Keratinocyte (primary cell): ENCODE data around the gene CTDSP2. TPM values are rescaled to one million over a fixed set of nuclear protein-coding genes. Genes with fewer than 3 reads are reported as not detected.
"Not testable (repeated sequence)": the region's sequence is repeated elsewhere in the genome, so short reads cannot be mapped to it uniquely, and the experiment has no call there.

Experiments used
- DNase-seq: peaks from one replicate; pipeline ENCODE4 v3.0.0-alpha.2; 2011; ENCODE audit warnings: low read depth, missing footprints, low spot score
- FAIRE-seq: peaks from 2 replicates; lab custom pipeline; 2011; peaks lifted over from hg19 to GRCh38; lab: Jason Lieb, UNC
- H2AFZ ChIP-seq: 2 replicates; pipeline ENCODE4 v1.6.0; 2012; ENCODE audit warnings: low read length, control low read depth, inconsistent platforms; ENCODE audit not compliant: control insufficient read depth
- H3K27ac ChIP-seq: 2 replicates; pipeline ENCODE4 v1.5.1; 2011; ENCODE audit warnings: low read length; ENCODE audit not compliant: control insufficient read depth, insufficient read depth
- H3K27me3 ChIP-seq: 3 replicates; pipeline ENCODE4 v1.6.0; 2011; ENCODE audit warnings: low read length; ENCODE audit not compliant: control insufficient read depth, insufficient read depth; ENCODE audit errors: extremely low read depth
- H3K36me3 ChIP-seq, 2 experiments: 2 replicates in 1 of 2; 3 replicates in 1 of 2; pipeline ENCODE4 v1.5.1; 2011; ENCODE audit warnings: low read length in 2 of 2, mild to moderate bottlenecking in 1 of 2; ENCODE audit not compliant: control insufficient read depth in 2 of 2, insufficient read depth in 2 of 2; ENCODE audit errors: extremely low read depth in 1 of 2
- H3K4me1 ChIP-seq: 3 replicates; pipeline ENCODE4 v1.5.1; 2011; ENCODE audit warnings: low read length; ENCODE audit not compliant: control insufficient read depth, insufficient read depth; ENCODE audit errors: extremely low read depth
- H3K4me2 ChIP-seq: 3 replicates; pipeline ENCODE4 v1.6.0; 2011; ENCODE audit warnings: low read depth, low read length; ENCODE audit not compliant: control insufficient read depth, insufficient read depth; ENCODE audit errors: extremely low read depth
- H3K4me3 ChIP-seq, 3 experiments: fragments of 200-600 bp in 1 of 3; sonication (generic) in 1 of 3; 2 replicates in 2 of 3; 3 replicates in 1 of 3; pipeline ENCODE4 v1.5.1; 2011 to 2016; ENCODE audit warnings: low read length in 3 of 3, mild to moderate bottlenecking in 3 of 3, control low read depth in 2 of 3, inconsistent platforms in 1 of 3, low read depth in 1 of 3, mixed read lengths in 1 of 3, mixed run types in 1 of 3, moderate library complexity in 1 of 3; ENCODE audit not compliant: control insufficient read depth in 2 of 3, insufficient read depth in 2 of 3; ENCODE audit errors: extremely low read depth in 1 of 3
- H3K79me2 ChIP-seq: 2 replicates; pipeline ENCODE4 v1.6.0; 2012; ENCODE audit warnings: low read length; ENCODE audit not compliant: control insufficient read depth, insufficient read depth
- H3K9ac ChIP-seq: 3 replicates; pipeline ENCODE4 v1.6.0; 2011; ENCODE audit warnings: low read length; ENCODE audit not compliant: control insufficient read depth, insufficient read depth; ENCODE audit errors: extremely low read depth
- H3K9me1 ChIP-seq: 3 replicates; pipeline ENCODE4 v1.6.0; 2011; ENCODE audit warnings: low read length; ENCODE audit not compliant: control insufficient read depth, insufficient read depth; ENCODE audit errors: extremely low read depth
- H3K9me3 ChIP-seq: 2 replicates; pipeline ENCODE4 v1.5.1; 2012; ENCODE audit warnings: low read depth, low read length; ENCODE audit not compliant: control insufficient read depth
- H4K20me1 ChIP-seq: 3 replicates; pipeline ENCODE4 v1.6.0; 2011; ENCODE audit warnings: low read length; ENCODE audit not compliant: control insufficient read depth, insufficient read depth; ENCODE audit errors: extremely low read depth
- CTCF ChIP-seq, 3 experiments: IDR thresholded peaks in 1 of 3; conservative IDR thresholded peaks in 1 of 3; optimal IDR thresholded peaks in 1 of 3; 2 replicates in 2 of 3; 3 replicates in 1 of 3; pipeline versions ENCODE3 to v1.5.1; 2011; ENCODE audit warnings: low read length in 3 of 3, mild to moderate bottlenecking in 3 of 3, moderate library complexity in 2 of 3, control low read depth in 1 of 3, inconsistent platforms in 1 of 3; ENCODE audit not compliant: insufficient read depth in 2 of 3; ENCODE audit errors: extremely low read depth in 1 of 3
- EZH2 ChIP-seq: IDR thresholded peaks from one replicate; pipeline ENCODE4 v1.6.1; 2012; ENCODE audit warnings: inconsistent platforms, mild to moderate bottlenecking, low read length, moderate library complexity
- dilution Hi-C: fragments of 300-500 bp; cut with MboI; formaldehyde crosslinking; loops from one replicate; pipeline ENCODE4 v1.7.0; 2020; ENCODE audit warnings: low sequenced_read_pairs; ENCODE audit not compliant: extremely low pct_ligation_motif_present
- polyA plus RNA-seq, 5 experiments: library from polyadenylated mRNA; depleted of rRNA in 3 of 5; stranded (reverse) in 3 of 5; stranded (forward) in 1 of 5; unstranded in 1 of 5; fragments of >200 nt; gene quantifications; 1 replicate in 1 of 5; 2 replicates in 3 of 5; 3 replicates in 1 of 5; pipeline versions ENCODE4 v1.2.1 to v1.2.3, GENCODE V29; 2011 to 2012; ENCODE audit warnings: missing spikeins in 2 of 5, low read depth in 1 of 5, low replicate concordance in 1 of 5

CTDSP2 gene
- polyA plus RNA-seq, 1 donor (not counting 4 experiments of a cell fraction or from before 2014, with no cell fraction given): 54.6 TPM

DNA sequence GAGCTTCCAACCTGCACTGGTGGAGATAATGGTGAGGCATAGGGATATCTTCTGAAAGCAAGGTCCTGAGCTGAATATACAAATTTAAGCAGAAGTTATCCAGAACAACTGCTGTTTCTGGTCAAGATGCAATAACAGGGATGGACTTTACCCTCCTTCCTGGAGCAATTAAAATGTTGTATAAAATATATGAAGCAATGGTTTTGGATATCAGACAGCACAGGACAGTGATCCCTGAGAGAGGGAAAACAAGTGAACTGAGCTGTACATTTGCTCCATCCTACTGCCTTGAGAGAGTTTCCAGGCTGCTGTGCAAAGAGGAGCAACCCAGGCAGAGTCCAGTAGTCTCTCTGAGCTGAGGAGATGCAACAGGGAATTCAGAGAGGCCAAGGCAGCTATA is 36.0 kb upstream of the CTDSP2 start:
- Histone ChIP-seq H2AFZ (no peak overlapping the region), H3K27me3 (no peaks in the 10 kb centered on the region), H3K9ac (no peak overlapping the region), H3K36me3 (no peaks in the 10 kb centered on the region), H3K4me3 (no peak overlapping the region), H3K9me1 (no peaks in the 10 kb centered on the region), H3K4me1 (peaks cover 3% of the 10 kb centered on the region), H3K9me3 (no peaks in the 10 kb centered on the region), H4K20me1 (no peaks in the 10 kb centered on the region), H3K4me2 (no peak overlapping the region), H3K27ac (no peak overlapping the region), H3K79me2 (no peaks in the 10 kb centered on the region)
- dilution Hi-C loops: no loop called here
- TF ChIP-seq EZH2 (no peak), CTCF (optimal IDR thresholded peaks at IDR 0.05 in 1 of 3, IDR thresholded peaks at IDR 0.05 in 1 of 3, conservative IDR thresholded peaks at IDR 0.05 in 1 of 3; ENCODE audit: extremely low read depth in 1 of 3, insufficient read depth in 2 of 3, low read length in 3 of 3) (no peak)
- DNase-seq (no peak), FAIRE-seq (no peak)

DNA sequence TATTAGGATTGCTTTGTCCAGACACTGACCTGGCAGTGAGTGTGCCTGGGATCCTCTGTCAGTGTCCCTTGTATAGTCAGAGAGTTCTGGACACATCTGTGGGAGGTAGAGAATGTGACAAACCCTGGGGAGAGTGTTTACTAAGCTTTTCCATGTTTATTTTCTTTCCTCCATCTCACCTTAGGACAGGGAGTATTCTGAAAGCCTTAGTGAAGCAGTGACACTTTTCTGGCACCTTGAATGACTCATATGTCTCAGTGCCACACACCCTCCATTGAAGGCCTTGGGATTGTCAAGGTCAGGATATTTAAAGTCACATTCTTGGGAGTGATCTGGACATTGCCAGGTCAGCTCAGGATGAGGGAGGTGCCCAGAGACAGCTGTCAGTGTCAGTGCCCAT is 34.9 kb upstream of the CTDSP2 start:
- Histone ChIP-seq H3K4me3 (no peak overlapping the region), H3K4me2 (no peak overlapping the region), H3K9me3 (no peaks in the 10 kb centered on the region), H3K9me1 (no peaks in the 10 kb centered on the region), H3K27ac (no peak overlapping the region), H2AFZ (no peak overlapping the region), H3K79me2 (no peaks in the 10 kb centered on the region), H3K9ac (no peak overlapping the region), H3K36me3 (no peaks in the 10 kb centered on the region), H3K4me1 (no peaks in the 10 kb centered on the region), H4K20me1 (no peaks in the 10 kb centered on the region), H3K27me3 (no peaks in the 10 kb centered on the region)
- no peak for TF ChIP-seq EZH2
- TF ChIP-seq CTCF (optimal IDR thresholded peaks at IDR 0.05 in 1 of 3, IDR thresholded peaks at IDR 0.05 in 1 of 3, conservative IDR thresholded peaks at IDR 0.05 in 1 of 3; ENCODE audit: extremely low read depth in 1 of 3, insufficient read depth in 2 of 3, low read length in 3 of 3): no peak
- FAIRE-seq: no peak
- no peak for DNase-seq
- dilution Hi-C loops: no loop called here

- H3K4me3 ChIP-seq, H3K4me1 ChIP-seq, H3K9me3 ChIP-seq, DNase-seq, H2AFZ ChIP-seq, dilution Hi-C loops, H3K27ac ChIP-seq, H4K20me1 ChIP-seq, H3K9me1 ChIP-seq, FAIRE-seq, H3K36me3 ChIP-seq, H3K27me3 ChIP-seq, H3K79me2 ChIP-seq, H3K9ac ChIP-seq, H3K4me2 ChIP-seq: not testable (repeated sequence)
Measured at GRCh38 chr12:57881035-57881434, 34.5 kb upstream of the CTDSP2 start.
